GM21825 (cell line): ENCODE data around the gene IGSF9.
"Not testable (repeated sequence)": the region's sequence is repeated elsewhere in the genome, so short reads cannot be mapped to it uniquely, and the experiment has no call there.

ENCODE experiments used
- ATAC-seq: cut with Tn5 transposase; IDR thresholded peaks from one replicate; pipeline ENCODE4 v1.9.1; 2021; ENCODE audit warnings: mild to moderate bottlenecking, moderate library complexity; ENCODE audit not compliant: unreplicated experiment

IGSF9 gene

GRCh38 chr1:159921700-159922504 is 23.5 kb downstream of the IGSF9 start:
- ATAC-seq = no peak

GRCh38 chr1:159921251-159921650 is 24.2 kb downstream of the IGSF9 start:
- peak; percentile 19 for ATAC-seq

GRCh38 chr1:159920651-159921050 is 24.8 kb downstream of the IGSF9 start:
- ATAC-seq = no peak

DNA sequence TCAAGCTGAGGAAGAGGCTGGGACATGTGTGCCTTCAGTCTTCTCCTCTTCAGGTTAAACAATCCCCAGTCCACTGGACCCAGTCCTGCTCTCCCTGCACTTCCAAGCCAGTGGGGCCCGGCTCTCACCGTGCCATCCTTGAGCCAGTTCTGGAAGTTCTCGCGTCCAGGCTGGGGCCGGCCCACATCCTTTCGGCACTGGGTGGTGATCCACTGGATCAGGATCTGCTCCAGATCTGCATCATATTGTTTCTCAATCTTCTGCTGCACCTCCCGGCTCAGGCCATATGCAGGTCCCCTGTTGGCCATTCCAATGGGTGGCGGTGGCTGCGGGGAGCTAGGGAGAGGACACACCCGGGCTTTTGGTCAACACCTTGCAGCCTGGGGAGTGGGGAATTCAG is 25.2 kb downstream of the IGSF9 start:
- ATAC-seq = no peak

- no peak for ATAC-seq
Observed at GRCh38 chr1:159919236-159919865, 26.1 kb downstream of the IGSF9 start.

- no peak for ATAC-seq
Observed at GRCh38 chr1:159918352-159919200, 26.8 kb downstream of the IGSF9 start.

DNA sequence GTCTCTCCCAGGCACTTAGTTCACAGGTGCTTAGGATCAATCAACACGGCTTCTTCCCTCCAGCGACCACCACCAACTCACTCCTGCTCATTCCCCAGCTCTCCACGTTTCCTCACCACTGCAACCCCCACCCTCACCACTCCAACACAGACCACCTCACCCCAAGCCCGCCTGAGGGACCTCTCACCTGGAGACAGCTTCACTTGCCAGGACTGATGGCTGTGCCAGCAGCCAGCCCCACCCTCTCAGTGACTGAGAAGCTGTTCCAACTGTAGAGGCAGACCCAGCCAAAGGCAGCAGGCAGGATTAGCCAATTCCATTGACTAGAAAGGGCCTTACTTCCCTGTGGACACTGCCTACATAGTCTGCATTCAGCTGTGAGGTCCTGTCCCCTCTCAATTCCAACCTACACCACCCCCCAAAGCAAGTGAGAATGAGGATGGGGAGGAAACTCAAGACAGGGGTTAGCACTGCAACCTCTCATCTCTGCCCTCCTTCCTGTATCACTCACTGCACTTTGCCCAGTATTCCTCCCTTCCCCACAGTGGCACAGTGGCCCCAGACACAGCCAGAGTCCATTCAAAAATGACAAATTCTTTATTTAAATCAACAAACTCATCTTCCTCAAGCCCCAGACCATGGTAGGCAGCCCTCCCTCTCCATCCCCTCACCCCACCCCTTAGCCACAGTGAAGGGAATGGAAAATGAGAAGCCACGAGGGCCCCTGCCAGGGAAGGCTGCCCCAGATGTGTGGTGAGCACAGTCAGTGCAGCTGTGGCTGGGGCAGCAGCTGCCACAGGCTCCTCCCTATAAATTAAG is 27.7 kb downstream of the IGSF9 start:
- ATAC-seq = no peak

- ATAC-seq = no peak
Observed at GRCh38 chr1:159916242-159917051, 29.0 kb downstream of the IGSF9 start.

- no peak for ATAC-seq
Observed at GRCh38 chr1:159915571-159916241, 29.7 kb downstream of the IGSF9 start.

GRCh38 chr1:159914252-159915018 is 31.0 kb downstream of the IGSF9 start:
- ATAC-seq = no peak

DNA sequence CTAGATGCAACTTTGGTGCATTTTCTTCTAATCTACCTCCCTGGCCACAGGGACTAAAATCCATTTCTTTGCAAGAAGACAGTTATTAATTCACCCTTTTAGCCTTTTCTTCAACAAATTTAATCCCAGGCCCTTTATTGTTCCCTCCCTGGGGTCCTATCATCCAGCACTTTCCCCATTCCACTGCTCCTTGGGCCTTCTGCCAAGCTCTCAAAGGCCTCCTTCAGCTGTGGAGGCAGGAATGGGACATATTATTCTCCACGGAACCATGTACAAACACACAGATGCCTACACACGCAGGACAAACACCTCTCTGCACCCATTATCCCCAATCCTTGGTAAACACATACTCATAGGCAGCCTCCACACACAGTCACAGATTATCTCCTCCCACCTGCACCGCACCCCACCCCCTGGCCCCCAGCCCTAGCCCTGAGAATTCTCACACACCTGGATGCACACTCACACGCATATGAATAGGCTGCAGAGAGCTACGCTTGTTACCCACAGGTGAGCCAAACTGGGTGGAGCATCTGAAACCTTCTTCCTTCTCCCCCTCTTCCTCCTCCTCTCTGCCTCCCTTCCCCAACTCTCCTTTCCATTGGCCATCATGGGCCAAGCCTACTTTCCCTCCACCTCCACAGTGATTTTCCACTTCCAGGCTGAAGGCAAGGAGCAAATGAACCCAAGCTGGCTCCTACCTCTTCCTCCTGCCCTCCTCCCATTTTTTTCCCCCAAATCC is 31.8 kb downstream of the IGSF9 start:
- ATAC-seq = no peak

- no peak for ATAC-seq
Observed at GRCh38 chr1:159911326-159912070, 33.9 kb downstream of the IGSF9 start.

GRCh38 chr1:159908031-159908940 is 37.1 kb downstream of the IGSF9 start:
- ATAC-seq = no peak

GRCh38 chr1:159906960-159907359 is 38.5 kb downstream of the IGSF9 start:
- no peak for ATAC-seq

- not testable (repeated sequence) for ATAC-seq
Observed at GRCh38 chr1:159904036-159904435, 41.4 kb downstream of the IGSF9 start.

GRCh38 chr1:159902541-159902940 is 42.9 kb downstream of the IGSF9 start:
- no peak for ATAC-seq
